ENCODE data around the gene RAPSN.

DNA sequence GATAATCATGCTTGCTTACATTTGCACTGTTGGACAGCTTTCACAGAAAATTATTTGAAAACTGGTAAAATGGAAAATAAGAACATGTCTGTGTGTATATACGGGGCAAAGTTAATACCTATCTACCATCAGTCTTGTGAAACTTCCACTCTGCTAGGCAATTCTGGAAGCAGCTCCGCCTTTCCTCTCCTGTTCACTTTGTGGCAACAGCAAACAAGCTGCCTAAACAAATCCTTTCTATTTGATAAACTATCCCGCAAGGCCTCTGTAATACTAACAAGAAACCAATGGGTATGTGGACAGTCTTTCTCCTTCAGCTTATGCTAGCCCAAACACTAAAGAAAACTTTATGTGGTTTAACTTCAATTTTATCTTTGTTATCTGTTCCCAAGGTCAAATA lies 39.2 kb upstream of the RAPSN start:
- TF ChIP-seq, protein P1, sequence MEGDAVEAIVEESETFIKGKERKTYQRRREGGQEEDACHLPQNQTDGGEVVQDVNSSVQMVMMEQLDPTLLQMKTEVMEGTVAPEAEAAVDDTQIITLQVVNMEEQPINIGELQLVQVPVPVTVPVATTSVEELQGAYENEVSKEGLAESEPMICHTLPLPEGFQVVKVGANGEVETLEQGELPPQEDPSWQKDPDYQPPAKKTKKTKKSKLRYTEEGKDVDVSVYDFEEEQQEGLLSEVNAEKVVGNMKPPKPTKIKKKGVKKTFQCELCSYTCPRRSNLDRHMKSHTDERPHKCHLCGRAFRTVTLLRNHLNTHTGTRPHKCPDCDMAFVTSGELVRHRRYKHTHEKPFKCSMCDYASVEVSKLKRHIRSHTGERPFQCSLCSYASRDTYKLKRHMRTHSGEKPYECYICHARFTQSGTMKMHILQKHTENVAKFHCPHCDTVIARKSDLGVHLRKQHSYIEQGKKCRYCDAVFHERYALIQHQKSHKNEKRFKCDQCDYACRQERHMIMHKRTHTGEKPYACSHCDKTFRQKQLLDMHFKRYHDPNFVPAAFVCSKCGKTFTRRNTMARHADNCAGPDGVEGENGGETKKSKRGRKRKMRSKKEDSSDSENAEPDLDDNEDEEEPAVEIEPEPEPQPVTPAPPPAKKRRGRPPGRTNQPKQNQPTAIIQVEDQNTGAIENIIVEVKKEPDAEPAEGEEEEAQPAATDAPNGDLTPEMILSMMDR (tag by site-specific recombination; IDR thresholded peaks at IDR 0.05), result no peak
- no peak for TF ChIP-seq SALL2 (tag by site-specific recombination; IDR thresholded peaks at IDR 0.05; ENCODE audit: borderline replicate concordance)
- TF ChIP-seq ZNF501 (tag by site-specific recombination; IDR thresholded peaks at IDR 0.05), result no peak
- no peak for TF ChIP-seq ZNF514 (tag by site-specific recombination; IDR thresholded peaks at IDR 0.05)
- no peak for TF ChIP-seq ZNF433 (tag by site-specific recombination; IDR thresholded peaks at IDR 0.05; ENCODE audit: low read depth)
- TF ChIP-seq, protein P2, sequence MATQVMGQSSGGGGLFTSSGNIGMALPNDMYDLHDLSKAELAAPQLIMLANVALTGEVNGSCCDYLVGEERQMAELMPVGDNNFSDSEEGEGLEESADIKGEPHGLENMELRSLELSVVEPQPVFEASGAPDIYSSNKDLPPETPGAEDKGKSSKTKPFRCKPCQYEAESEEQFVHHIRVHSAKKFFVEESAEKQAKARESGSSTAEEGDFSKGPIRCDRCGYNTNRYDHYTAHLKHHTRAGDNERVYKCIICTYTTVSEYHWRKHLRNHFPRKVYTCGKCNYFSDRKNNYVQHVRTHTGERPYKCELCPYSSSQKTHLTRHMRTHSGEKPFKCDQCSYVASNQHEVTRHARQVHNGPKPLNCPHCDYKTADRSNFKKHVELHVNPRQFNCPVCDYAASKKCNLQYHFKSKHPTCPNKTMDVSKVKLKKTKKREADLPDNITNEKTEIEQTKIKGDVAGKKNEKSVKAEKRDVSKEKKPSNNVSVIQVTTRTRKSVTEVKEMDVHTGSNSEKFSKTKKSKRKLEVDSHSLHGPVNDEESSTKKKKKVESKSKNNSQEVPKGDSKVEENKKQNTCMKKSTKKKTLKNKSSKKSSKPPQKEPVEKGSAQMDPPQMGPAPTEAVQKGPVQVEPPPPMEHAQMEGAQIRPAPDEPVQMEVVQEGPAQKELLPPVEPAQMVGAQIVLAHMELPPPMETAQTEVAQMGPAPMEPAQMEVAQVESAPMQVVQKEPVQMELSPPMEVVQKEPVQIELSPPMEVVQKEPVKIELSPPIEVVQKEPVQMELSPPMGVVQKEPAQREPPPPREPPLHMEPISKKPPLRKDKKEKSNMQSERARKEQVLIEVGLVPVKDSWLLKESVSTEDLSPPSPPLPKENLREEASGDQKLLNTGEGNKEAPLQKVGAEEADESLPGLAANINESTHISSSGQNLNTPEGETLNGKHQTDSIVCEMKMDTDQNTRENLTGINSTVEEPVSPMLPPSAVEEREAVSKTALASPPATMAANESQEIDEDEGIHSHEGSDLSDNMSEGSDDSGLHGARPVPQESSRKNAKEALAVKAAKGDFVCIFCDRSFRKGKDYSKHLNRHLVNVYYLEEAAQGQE (tag by site-specific recombination; IDR thresholded peaks at IDR 0.05), result no peak
- no peak for TF ChIP-seq ZNF776 (tag by site-specific recombination; IDR thresholded peaks at IDR 0.05; ENCODE audit: borderline replicate concordance)
- no peak for TF ChIP-seq KLF9 (tag by site-specific recombination; IDR thresholded peaks at IDR 0.05; ENCODE audit: low read depth)
- TF ChIP-seq MZF1 (tag by site-specific recombination; IDR thresholded peaks at IDR 0.05; ENCODE audit: borderline replicate concordance), result no peak
- TF ChIP-seq ZNF274 (IDR thresholded peaks at IDR 0.05; ENCODE audit: low read length), result no peak
- no peak for TF ChIP-seq ZNF274 (tag by site-specific recombination; IDR thresholded peaks at IDR 0.05; ENCODE audit: borderline replicate concordance)
- TF ChIP-seq RBAK (tag by site-specific recombination; IDR thresholded peaks at IDR 0.05), result no peak
- TF ChIP-seq, protein P3, sequence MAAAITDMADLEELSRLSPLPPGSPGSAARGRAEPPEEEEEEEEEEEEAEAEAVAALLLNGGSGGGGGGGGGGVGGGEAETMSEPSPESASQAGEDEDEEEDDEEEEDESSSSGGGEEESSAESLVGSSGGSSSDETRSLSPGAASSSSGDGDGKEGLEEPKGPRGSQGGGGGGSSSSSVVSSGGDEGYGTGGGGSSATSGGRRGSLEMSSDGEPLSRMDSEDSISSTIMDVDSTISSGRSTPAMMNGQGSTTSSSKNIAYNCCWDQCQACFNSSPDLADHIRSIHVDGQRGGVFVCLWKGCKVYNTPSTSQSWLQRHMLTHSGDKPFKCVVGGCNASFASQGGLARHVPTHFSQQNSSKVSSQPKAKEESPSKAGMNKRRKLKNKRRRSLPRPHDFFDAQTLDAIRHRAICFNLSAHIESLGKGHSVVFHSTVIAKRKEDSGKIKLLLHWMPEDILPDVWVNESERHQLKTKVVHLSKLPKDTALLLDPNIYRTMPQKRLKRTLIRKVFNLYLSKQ (tag by site-specific recombination; IDR thresholded peaks at IDR 0.05; ENCODE audit: borderline replicate concordance), result no peak
